Endothelial cell of umbilical vein (primary cell): Measurements from ENCODE around the gene SPON1. TPM values are rescaled to one million over a fixed set of nuclear protein-coding genes. Genes with fewer than 3 reads are reported as not detected.

Source experiments
- BruUV-seq: library from RNA; stranded (reverse); fragments of 400-500 nt; replicated peaks from 2 replicates; lab custom pipeline; 2021; lab: Mats Ljungman, UMichigan
- CTCF ChIA-PET: fragments of 300-600, 350-600 bp; sonication (Branson Sonifier 250); formaldehyde crosslinking; loops from one replicate; lab custom pipeline; 2021; ENCODE audit warnings: antibody characterized with exemption, inconsistent platforms; lab: Charles Lee
- POLR2A ChIA-PET: fragments of 300-600, 350-600 bp; sonication (Branson Sonifier 250); formaldehyde crosslinking; loops from one replicate; lab custom pipeline; 2021; ENCODE audit warnings: antibody characterized with exemption, inconsistent platforms; lab: Charles Lee
- DNase-seq: peaks from one replicate; pipeline ENCODE4 v3.0.0-alpha.2; 2011; ENCODE audit warnings: low read depth, low spot score
- FAIRE-seq: peaks from 2 replicates; lab custom pipeline; 2011; peaks lifted over from hg19 to GRCh38; lab: Jason Lieb, UNC
- H2AFZ ChIP-seq: 2 replicates; pipeline ENCODE4 v1.6.0; 2012; ENCODE audit warnings: low read depth, low read length, control low read depth, inconsistent platforms
- H3K27ac ChIP-seq: 2 replicates; pipeline ENCODE4 v1.5.1; 2011; ENCODE audit warnings: low read depth, mild to moderate bottlenecking, control low read depth, low read length, moderate library complexity; ENCODE audit not compliant: insufficient read depth
- H3K27me3 ChIP-seq, 2 experiments: 2 replicates each; pipeline versions ENCODE4 v1.6.0 to v1.6.1; 2011; ENCODE audit warnings: low read length in 2 of 2, mixed read lengths in 1 of 2; ENCODE audit not compliant: control insufficient read depth in 2 of 2, insufficient read depth in 2 of 2
- H3K36me3 ChIP-seq, 2 experiments: 2 replicates in 1 of 2; 3 replicates in 1 of 2; pipeline ENCODE4 v1.5.1; 2011; ENCODE audit warnings: low read length in 2 of 2, mild to moderate bottlenecking in 1 of 2, moderate library complexity in 1 of 2; ENCODE audit not compliant: control insufficient read depth in 2 of 2, insufficient read depth in 2 of 2; ENCODE audit errors: extremely low read depth in 1 of 2
- H3K4me1 ChIP-seq: 3 replicates; pipeline ENCODE4 v1.5.1; 2011; ENCODE audit warnings: mild to moderate bottlenecking, low read length; ENCODE audit not compliant: control insufficient read depth, insufficient read depth; ENCODE audit errors: extremely low read depth
- H3K4me2 ChIP-seq: 2 replicates; pipeline ENCODE4 v1.6.1; 2011; ENCODE audit warnings: low read length, control low read depth, mixed read lengths; ENCODE audit not compliant: insufficient read depth
- H3K4me3 ChIP-seq, 3 experiments: fragments of 200-600 bp in 1 of 3; sonication (generic), shearing (Covaris generic) in 1 of 3; replicated peaks in 1 of 3; 2 replicates each; pipeline ENCODE4 v1.5.1; 2011 to 2016; ENCODE audit warnings: control low read depth in 3 of 3, low read length in 3 of 3, mild to moderate bottlenecking in 2 of 3, inconsistent platforms in 1 of 3, low read depth in 1 of 3, moderate library complexity in 1 of 3; ENCODE audit not compliant: insufficient read depth in 1 of 3
- H3K79me2 ChIP-seq: 2 replicates; pipeline ENCODE4 v1.6.0; 2012; ENCODE audit warnings: low read length, inconsistent platforms; ENCODE audit not compliant: control insufficient read depth, insufficient read depth
- H3K9ac ChIP-seq: replicated peaks from 2 replicates; pipeline ENCODE3; 2011; ENCODE audit warnings: low read length, control low read depth; ENCODE audit not compliant: insufficient read depth; ENCODE audit errors: extremely low read depth
- H3K9me1 ChIP-seq: replicated peaks from 3 replicates; pipeline ENCODE4 v1.6.0; 2011; ENCODE audit warnings: mild to moderate bottlenecking, low read length; ENCODE audit not compliant: control insufficient read depth, insufficient read depth; ENCODE audit errors: extremely low read depth
- H3K9me3 ChIP-seq: replicated peaks from 2 replicates; pipeline ENCODE4 v1.5.1; 2012; ENCODE audit warnings: low read length, inconsistent platforms; ENCODE audit not compliant: control insufficient read depth, insufficient read depth
- H4K20me1 ChIP-seq: replicated peaks from 2 replicates; pipeline ENCODE3; 2011; ENCODE audit warnings: mild to moderate bottlenecking, low read length; ENCODE audit not compliant: control insufficient read depth, insufficient read depth; ENCODE audit errors: extremely low read depth
- EZH2 ChIP-seq: IDR thresholded peaks from 2 replicates; pipeline ENCODE4 v1.6.1; 2012; ENCODE audit warnings: borderline replicate concordance, low read depth, mild to moderate bottlenecking, moderate library complexity, low read length, inconsistent platforms; ENCODE audit not compliant: severe bottlenecking
- FOS ChIP-seq: IDR thresholded peaks from 2 replicates; pipeline ENCODE4 v1.6.1; 2011; ENCODE audit warnings: mild to moderate bottlenecking, low read length, moderate library complexity, borderline replicate concordance; ENCODE audit not compliant: insufficient read depth
- GATA2 ChIP-seq: IDR thresholded peaks from 2 replicates; pipeline ENCODE4 v1.7.0; 2011; ENCODE audit warnings: low read depth, mild to moderate bottlenecking, moderate library complexity, mixed read lengths, low read length; ENCODE audit not compliant: insufficient read length, insufficient read depth
- JUN ChIP-seq: IDR thresholded peaks from 2 replicates; pipeline ENCODE4 v1.6.1; 2011; ENCODE audit warnings: borderline replicate concordance, low read depth; ENCODE audit not compliant: insufficient read length, insufficient read depth
- POLR2A ChIP-seq: IDR thresholded peaks from 2 replicates; pipeline ENCODE4 v1.6.1; 2012; ENCODE audit warnings: low read depth, mild to moderate bottlenecking, control low read depth, low read length
- POLR2AphosphoS5 ChIP-seq: IDR thresholded peaks from 2 replicates; pipeline ENCODE4 v1.6.1; 2012; ENCODE audit warnings: low read depth, mild to moderate bottlenecking, control low read depth, low read length, moderate library complexity; ENCODE audit not compliant: insufficient read depth
- dilution Hi-C: fragments of 300-500 bp; cut with MboI; formaldehyde crosslinking; loops from one replicate; pipeline ENCODE4 v1.15.0; 2019; ENCODE audit warnings: low sequenced_read_pairs; ENCODE audit not compliant: extremely low pct_ligation_motif_present
- intact Hi-C: fragments of 100-400 bp; cut with micrococcal nuclease; formaldehyde crosslinking; loops from one replicate; pipeline ENCODE4 v1.10.0; 2022
- polyA plus RNA-seq, 4 experiments: library from polyadenylated mRNA; depleted of rRNA in 3 of 4; stranded (reverse) in 3 of 4; unstranded in 1 of 4; fragments of >200 nt; gene quantifications; 2 replicates each; pipeline versions ENCODE4 v1.2.1 to v1.2.3, GENCODE V29; 2011 to 2012; ENCODE audit warnings: missing spikeins in 1 of 4
- total RNA-seq: library from RNA; stranded (reverse); gene quantifications from 2 replicates; pipeline ENCODE4 v1.2.3, GENCODE V29; 2021
- TF ChIP-seq, protein P1 (sequence below), 2 donors: IDR thresholded peaks; 1 replicate in 1 of 2; 2 replicates in 1 of 2; pipeline ENCODE4 v1.5.1; 2011; ENCODE audit warnings: low read length in 2 of 2, mild to moderate bottlenecking in 2 of 2, moderate library complexity in 2 of 2, control low read depth in 1 of 2, inconsistent platforms in 1 of 2, low read depth in 1 of 2; ENCODE audit not compliant: insufficient read depth in 1 of 2; ENCODE audit errors: extremely low read depth in 1 of 2

Gene SPON1
- total and polyA plus RNA-seq, 2 donors (not counting 3 experiments of a cell fraction or from before 2014, with no cell fraction given) = 0.31 TPM; not detected in 1

DNA sequence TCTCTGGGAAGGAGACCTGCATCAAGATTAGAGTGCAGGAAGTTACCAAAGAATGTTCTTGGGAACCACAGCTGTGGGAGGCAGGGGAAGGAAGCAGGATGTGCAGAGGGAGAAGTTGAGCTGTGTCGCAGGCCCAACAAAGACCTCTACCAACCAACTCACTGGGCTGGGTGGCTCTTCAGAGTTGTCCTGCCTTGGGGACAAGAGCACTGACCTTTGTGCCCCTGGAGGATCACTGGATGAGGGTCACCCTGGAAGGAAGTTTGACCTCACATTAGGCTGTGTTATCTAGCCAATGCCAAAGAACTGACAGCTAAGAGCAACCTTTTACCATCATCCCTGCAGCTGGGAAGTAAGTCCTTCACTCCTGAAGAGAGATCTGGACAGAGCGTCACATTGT, 265.8 kb downstream of the SPON1 start:
- Histone ChIP-seq H3K27me3 (peaks cover 5 to 10% of the 10 kb centered on the region in 2 experiments), H3K4me2 (no peak overlapping the region), H3K27ac (no peak overlapping the region), H2AFZ (no peak overlapping the region), H3K36me3 (no peaks in the 10 kb centered on the region), H3K4me1 (no peaks in the 10 kb centered on the region), H3K9me3 (no peaks in the 10 kb centered on the region), H3K79me2 (no peaks in the 10 kb centered on the region), H3K9me1 (no peaks in the 10 kb centered on the region), H3K4me3 (no peak overlapping the region), H4K20me1 (no peaks in the 10 kb centered on the region), H3K9ac (no peak overlapping the region)
- DNase-seq (no peak), FAIRE-seq (no peak)
- CTCF ChIA-PET = no interaction called here
- POLR2A ChIA-PET = no interaction called here
- dilution Hi-C loops = no loop called here
- intact Hi-C loops = no loop called here
- TF ChIP-seq POLR2A = no peak
- TF ChIP-seq GATA2 = no peak
- no peak for TF ChIP-seq POLR2AphosphoS5
- TF ChIP-seq, protein P1, sequence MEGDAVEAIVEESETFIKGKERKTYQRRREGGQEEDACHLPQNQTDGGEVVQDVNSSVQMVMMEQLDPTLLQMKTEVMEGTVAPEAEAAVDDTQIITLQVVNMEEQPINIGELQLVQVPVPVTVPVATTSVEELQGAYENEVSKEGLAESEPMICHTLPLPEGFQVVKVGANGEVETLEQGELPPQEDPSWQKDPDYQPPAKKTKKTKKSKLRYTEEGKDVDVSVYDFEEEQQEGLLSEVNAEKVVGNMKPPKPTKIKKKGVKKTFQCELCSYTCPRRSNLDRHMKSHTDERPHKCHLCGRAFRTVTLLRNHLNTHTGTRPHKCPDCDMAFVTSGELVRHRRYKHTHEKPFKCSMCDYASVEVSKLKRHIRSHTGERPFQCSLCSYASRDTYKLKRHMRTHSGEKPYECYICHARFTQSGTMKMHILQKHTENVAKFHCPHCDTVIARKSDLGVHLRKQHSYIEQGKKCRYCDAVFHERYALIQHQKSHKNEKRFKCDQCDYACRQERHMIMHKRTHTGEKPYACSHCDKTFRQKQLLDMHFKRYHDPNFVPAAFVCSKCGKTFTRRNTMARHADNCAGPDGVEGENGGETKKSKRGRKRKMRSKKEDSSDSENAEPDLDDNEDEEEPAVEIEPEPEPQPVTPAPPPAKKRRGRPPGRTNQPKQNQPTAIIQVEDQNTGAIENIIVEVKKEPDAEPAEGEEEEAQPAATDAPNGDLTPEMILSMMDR (IDR thresholded peaks at IDR 0.05; ENCODE audit: extremely low read depth in 1 of 2, insufficient read depth in 1 of 2, low read depth in 1 of 2, low read length in 2 of 2) = no peak
- TF ChIP-seq FOS = no peak
- TF ChIP-seq JUN = no peak
- TF ChIP-seq EZH2 = no peak
- BruUV-seq = no TSS peak
